ENCODE measurements around the gene KRT72. TPM values are rescaled to one million over a fixed set of nuclear protein-coding genes. Genes with fewer than 3 reads are reported as not detected.

The KRT72 gene
- total and polyA plus RNA-seq, 4 donors: 1.6 TPM; not detected in 3

GRCh38 chr12:52552681-52553195 lies 48.5 kb downstream of the KRT72 start, which contains the start of gene KRT71:
Gene KRT71 (minus strand): TSS chr12:52553145. CDS start chr12:52553077, 68 bp downstream.
- intact Hi-C loops (cut with DNase I): no loop called here
- no peak within 1 kb of the TSS for H3K4me3 ChIP-seq (ENCODE audit: low read length in 2 of 2)
- H3K27ac ChIP-seq (ENCODE audit: low read depth in 1 of 2, low read length in 2 of 2): no peak within 1 kb of the TSS
- H3K4me1 ChIP-seq (ENCODE audit: control insufficient read depth in 1 of 2, insufficient read depth in 2 of 2, low read length in 2 of 2): no peaks in the 10 kb centered on the region
- ATAC-seq (ENCODE audit: low FRiP score) (no peak), DNase-seq (peak in 1 of 2 donors; percentile 36)
- H3K27me3 ChIP-seq (ENCODE audit: control insufficient read depth in 1 of 2, insufficient read depth in 2 of 2, low read length in 1 of 2): no peaks in the 10 kb centered on the region
- H3K9me3 ChIP-seq (ENCODE audit: control insufficient read depth, low read length): no peaks in the 10 kb centered on the region
- no peaks in the 10 kb centered on the region for H3K36me3 ChIP-seq (ENCODE audit: control insufficient read depth in 1 of 2, insufficient read depth in 2 of 2, low read length in 1 of 2)
- WGBS, 2 donors: 89 to 93% methylated on average over 13 to 14 of the region's 14 CpGs

- ATAC-seq (ENCODE audit: low FRiP score) (no peak), DNase-seq (peak in 1 of 2 donors; percentile 41)
- 79 to 85% methylated on average over 5 of the region's 5 CpGs for WGBS, 2 donors
- no peaks in the 10 kb centered on the region for H3K9me3 ChIP-seq (ENCODE audit: control insufficient read depth, low read length)
- H3K4me1 ChIP-seq (ENCODE audit: control insufficient read depth in 1 of 2, insufficient read depth in 2 of 2, low read length in 2 of 2): no peaks in the 10 kb centered on the region
- no peak overlapping the region for H3K27ac ChIP-seq (ENCODE audit: low read depth in 1 of 2, low read length in 2 of 2)
- no peak overlapping the region for H3K4me3 ChIP-seq (ENCODE audit: low read length in 2 of 2)
- intact Hi-C loops (cut with DNase I): no loop called here
- no peaks in the 10 kb centered on the region for H3K27me3 ChIP-seq (ENCODE audit: control insufficient read depth in 1 of 2, insufficient read depth in 2 of 2, low read length in 1 of 2)
- H3K36me3 ChIP-seq (ENCODE audit: control insufficient read depth in 1 of 2, insufficient read depth in 2 of 2, low read length in 1 of 2): no peaks in the 10 kb centered on the region
Observed at GRCh38 chr12:52552055-52552454, 49.2 kb downstream of the KRT72 start.

DNA sequence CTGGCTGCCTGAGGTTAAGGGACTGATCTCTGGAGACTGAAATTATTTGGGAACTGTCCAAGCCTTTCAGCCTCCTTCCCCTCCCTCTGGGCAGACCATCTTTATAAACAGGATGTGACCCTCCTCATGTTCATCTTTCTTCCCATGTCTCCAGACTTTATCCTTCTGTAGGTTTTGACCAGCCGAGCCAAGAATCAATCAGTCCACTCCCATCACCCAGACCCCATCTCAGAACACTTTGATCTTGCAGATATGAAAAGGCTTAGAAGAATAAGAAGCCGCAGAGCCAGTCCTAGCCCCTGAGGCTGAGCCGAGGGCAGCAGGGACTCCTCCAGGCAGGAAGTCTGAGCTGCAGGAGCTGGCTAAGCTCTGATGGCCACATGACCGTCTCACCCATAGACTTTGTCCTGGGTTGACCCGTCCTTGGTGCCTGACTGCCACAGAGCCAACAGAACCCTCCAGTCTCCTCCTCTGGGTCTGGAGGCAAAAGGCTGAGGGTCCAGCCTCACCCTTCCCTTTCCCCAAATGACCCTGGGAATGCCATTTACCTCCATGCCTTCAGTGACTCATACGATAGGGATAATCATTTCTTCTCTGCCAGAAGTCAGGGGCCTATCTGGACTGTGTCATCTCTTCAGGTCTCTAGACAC lies 49.9 kb downstream of the KRT72 start:
- Histone ChIP-seq H3K4me1 (ENCODE audit: control insufficient read depth in 1 of 2, insufficient read depth in 2 of 2, low read length in 2 of 2) (no peaks in the 10 kb centered on the region), H3K36me3 (ENCODE audit: control insufficient read depth in 1 of 2, insufficient read depth in 2 of 2, low read length in 1 of 2) (no peaks in the 10 kb centered on the region), H3K27me3 (ENCODE audit: control insufficient read depth in 1 of 2, insufficient read depth in 2 of 2, low read length in 1 of 2) (no peaks in the 10 kb centered on the region), H3K27ac (ENCODE audit: low read depth in 1 of 2, low read length in 2 of 2) (no peak overlapping the region), H3K4me3 (ENCODE audit: low read length in 2 of 2) (no peak overlapping the region), H3K9me3 (ENCODE audit: control insufficient read depth, low read length) (no peaks in the 10 kb centered on the region)
- 47 to 51% methylated on average over 6 of the region's 6 CpGs for WGBS, 2 donors
- intact Hi-C loops (cut with DNase I): no loop called here
- DNase-seq (peak in 1 of 2 donors; percentile 29), ATAC-seq (ENCODE audit: low FRiP score) (no peak)

DNA sequence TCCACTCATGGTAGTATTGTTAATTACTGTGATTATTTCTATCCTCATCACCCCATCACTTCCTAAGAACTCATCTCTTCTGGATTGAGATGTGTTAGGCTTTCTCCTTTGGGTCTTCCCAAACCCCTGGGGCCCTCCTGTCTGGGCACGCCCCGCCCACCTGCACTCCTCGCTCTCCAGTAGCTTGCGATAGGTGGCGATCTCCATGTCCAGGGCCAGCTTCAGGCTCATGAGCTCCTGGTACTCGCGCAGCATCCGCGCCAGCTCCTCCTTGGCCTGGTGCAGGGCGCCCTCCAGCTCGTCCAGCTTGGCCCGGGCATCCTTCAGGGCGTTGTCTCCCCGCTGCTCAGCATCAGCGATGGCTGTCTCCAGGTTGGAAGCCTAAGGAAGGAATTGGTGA lies 55.1 kb downstream of the KRT72 start:
- ATAC-seq (ENCODE audit: low FRiP score) (no peak), DNase-seq (peak in 1 of 2 donors; percentile 42)
- H3K27ac ChIP-seq (ENCODE audit: low read depth in 1 of 2, low read length in 2 of 2): no peak overlapping the region
- intact Hi-C loops (cut with DNase I): no loop called here
- H3K9me3 ChIP-seq (ENCODE audit: control insufficient read depth, low read length): no peaks in the 10 kb centered on the region
- WGBS, 2 donors: 91% methylated on average over 15 of the region's 15 CpGs
- H3K4me3 ChIP-seq (ENCODE audit: low read length in 2 of 2): no peak overlapping the region
- H3K36me3 ChIP-seq (ENCODE audit: control insufficient read depth in 1 of 2, insufficient read depth in 2 of 2, low read length in 1 of 2): no peaks in the 10 kb centered on the region
- H3K27me3 ChIP-seq (ENCODE audit: control insufficient read depth in 1 of 2, insufficient read depth in 2 of 2, low read length in 1 of 2): no peaks in the 10 kb centered on the region
- H3K4me1 ChIP-seq (ENCODE audit: control insufficient read depth in 1 of 2, insufficient read depth in 2 of 2, low read length in 2 of 2): no peaks in the 10 kb centered on the region

DNA sequence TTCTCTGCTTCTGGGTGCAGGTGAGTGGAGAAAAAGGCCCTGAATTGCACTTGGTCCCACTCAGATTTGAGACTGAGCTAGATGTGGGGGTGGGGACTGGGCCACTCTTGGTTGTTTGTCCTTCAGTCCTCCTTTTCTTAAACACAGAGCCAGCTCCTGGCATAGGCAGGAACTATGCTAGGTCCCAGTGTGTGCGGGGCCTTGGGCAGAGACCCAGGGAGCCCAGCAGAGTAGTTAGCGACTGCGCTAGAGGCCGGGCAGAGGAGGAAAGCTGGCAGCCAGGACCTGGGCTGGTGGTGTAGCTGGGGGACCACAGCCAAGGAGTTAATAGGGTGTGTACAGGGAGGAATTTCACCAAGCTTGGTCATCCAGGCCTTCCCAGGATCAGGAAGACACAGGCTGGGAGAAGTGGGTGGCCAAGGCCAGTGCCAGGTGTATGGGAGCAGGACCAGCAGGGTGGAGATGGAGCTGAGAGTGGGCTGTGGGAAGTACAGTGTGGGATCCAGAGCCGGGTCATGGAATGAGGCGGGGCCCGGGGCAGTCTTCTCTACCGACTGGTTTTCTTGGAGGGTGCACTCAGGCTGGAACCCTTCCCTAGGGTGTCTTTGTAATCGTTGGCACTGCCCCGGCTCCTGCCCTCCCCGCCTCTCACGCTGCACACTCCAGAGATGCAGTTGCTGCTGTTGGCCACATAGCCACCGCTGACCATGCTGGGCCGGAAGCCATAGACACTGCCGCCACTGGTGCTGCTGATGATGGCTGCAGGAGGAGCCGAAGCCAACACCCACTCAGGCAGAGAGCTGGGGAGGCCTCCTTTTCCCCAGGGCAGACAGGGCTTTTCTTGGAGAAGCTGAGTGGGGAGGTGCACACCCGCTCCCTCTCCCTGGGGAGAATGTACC lies 57.0 kb downstream of the KRT72 start:
- H3K27ac ChIP-seq (ENCODE audit: low read depth in 1 of 2, low read length in 2 of 2): no peak overlapping the region
- no peaks in the 10 kb centered on the region for H3K36me3 ChIP-seq (ENCODE audit: control insufficient read depth in 1 of 2, insufficient read depth in 2 of 2, low read length in 1 of 2)
- intact Hi-C loops (cut with DNase I): no loop called here
- 4 to 12% methylated on average over 17 of the region's 17 CpGs for WGBS, 2 donors
- H3K4me3 ChIP-seq (ENCODE audit: low read length in 2 of 2): no peak overlapping the region
- ATAC-seq (ENCODE audit: low FRiP score) (peak; percentile 55), DNase-seq (peak; percentile 68 to 80)
- H3K9me3 ChIP-seq (ENCODE audit: control insufficient read depth, low read length): no peaks in the 10 kb centered on the region
- no peaks in the 10 kb centered on the region for H3K4me1 ChIP-seq (ENCODE audit: control insufficient read depth in 1 of 2, insufficient read depth in 2 of 2, low read length in 2 of 2)
- no peaks in the 10 kb centered on the region for H3K27me3 ChIP-seq (ENCODE audit: control insufficient read depth in 1 of 2, insufficient read depth in 2 of 2, low read length in 1 of 2)

DNA sequence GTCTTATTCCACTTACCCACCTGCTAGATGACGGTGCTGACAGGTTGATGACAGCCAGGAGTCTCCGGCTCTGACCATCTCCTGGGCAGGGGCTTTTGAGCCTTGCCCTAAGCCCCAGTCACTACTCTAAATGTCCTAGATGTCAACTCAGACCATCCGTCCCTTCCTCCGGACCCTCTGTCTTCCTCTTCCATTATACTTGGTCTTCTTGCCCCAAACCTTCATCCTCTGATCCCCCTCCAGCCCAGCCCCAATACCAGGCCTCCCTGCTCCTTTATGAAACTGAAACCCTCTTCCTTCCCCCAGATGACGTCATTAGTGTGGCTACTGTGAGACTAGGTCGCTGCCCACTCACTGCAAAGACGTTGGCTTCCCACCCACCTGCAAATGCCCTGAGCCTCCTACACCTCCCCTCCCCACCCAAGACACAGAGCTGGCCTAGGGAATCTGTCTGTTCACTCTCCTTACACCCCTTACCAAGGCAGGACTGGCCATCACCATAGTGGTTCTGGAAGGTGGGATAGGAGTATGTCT lies 58.4 kb downstream of the KRT72 start:
- H3K4me1 ChIP-seq (ENCODE audit: control insufficient read depth in 1 of 2, insufficient read depth in 2 of 2, low read length in 2 of 2): no peaks in the 10 kb centered on the region
- intact Hi-C loops (cut with DNase I): no loop called here
- H3K4me3 ChIP-seq (ENCODE audit: low read length in 2 of 2): no peak overlapping the region
- H3K36me3 ChIP-seq (ENCODE audit: control insufficient read depth in 1 of 2, insufficient read depth in 2 of 2, low read length in 1 of 2): no peaks in the 10 kb centered on the region
- H3K27me3 ChIP-seq (ENCODE audit: control insufficient read depth in 1 of 2, insufficient read depth in 2 of 2, low read length in 1 of 2): no peaks in the 10 kb centered on the region
- ATAC-seq (ENCODE audit: low FRiP score) (no peak), DNase-seq (peak in 1 of 2 donors; percentile 26)
- 85 to 88% methylated on average over 7 of the region's 7 CpGs for whole genome bisulfite sequencing, 2 donors
- H3K27ac ChIP-seq (ENCODE audit: low read depth in 1 of 2, low read length in 2 of 2): no peak overlapping the region
- H3K9me3 ChIP-seq (ENCODE audit: control insufficient read depth, low read length): no peaks in the 10 kb centered on the region

GRCh38 chr12:52542157-52542556 lies 59.1 kb downstream of the KRT72 start:
- Histone ChIP-seq H3K4me1 (ENCODE audit: control insufficient read depth in 1 of 2, insufficient read depth in 2 of 2, low read length in 2 of 2) (no peaks in the 10 kb centered on the region), H3K9me3 (ENCODE audit: control insufficient read depth, low read length) (no peaks in the 10 kb centered on the region), H3K4me3 (ENCODE audit: low read length in 2 of 2) (no peak overlapping the region), H3K36me3 (ENCODE audit: control insufficient read depth in 1 of 2, insufficient read depth in 2 of 2, low read length in 1 of 2) (no peaks in the 10 kb centered on the region), H3K27me3 (ENCODE audit: control insufficient read depth in 1 of 2, insufficient read depth in 2 of 2, low read length in 1 of 2) (no peaks in the 10 kb centered on the region), H3K27ac (ENCODE audit: low read depth in 1 of 2, low read length in 2 of 2) (no peak overlapping the region)
- ATAC-seq (ENCODE audit: low FRiP score): no peak
- intact Hi-C loops (cut with DNase I): no loop called here
- DNase-seq: peak in 1 of 2 donors; percentile 37

DNA sequence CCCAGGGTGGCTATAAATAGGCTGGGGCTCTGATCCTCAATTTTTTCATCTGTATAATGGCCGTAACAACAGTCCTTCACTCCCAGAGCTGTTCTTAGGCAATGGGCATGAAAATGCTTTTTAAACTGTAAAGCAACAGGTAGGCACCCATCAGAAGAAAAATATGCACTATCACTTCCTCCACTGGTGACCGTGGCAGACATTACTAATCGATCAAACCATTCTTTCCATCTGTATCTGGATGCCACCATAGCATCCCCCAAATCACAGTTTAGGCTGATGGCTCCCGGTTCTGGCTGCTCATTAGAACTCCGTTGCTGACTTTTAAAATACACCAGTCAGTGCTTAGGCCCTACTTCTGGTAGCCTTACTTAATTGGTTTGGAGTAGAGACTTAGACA lies 59.6 kb downstream of the KRT72 start:
- Histone ChIP-seq H3K4me3 (ENCODE audit: low read length in 2 of 2) (no peak overlapping the region), H3K4me1 (ENCODE audit: control insufficient read depth in 1 of 2, insufficient read depth in 2 of 2, low read length in 2 of 2) (no peaks in the 10 kb centered on the region), H3K27me3 (ENCODE audit: control insufficient read depth in 1 of 2, insufficient read depth in 2 of 2, low read length in 1 of 2) (no peaks in the 10 kb centered on the region), H3K9me3 (ENCODE audit: control insufficient read depth, low read length) (no peaks in the 10 kb centered on the region), H3K27ac (ENCODE audit: low read depth in 1 of 2, low read length in 2 of 2) (no peak overlapping the region), H3K36me3 (ENCODE audit: control insufficient read depth in 1 of 2, insufficient read depth in 2 of 2, low read length in 1 of 2) (no peaks in the 10 kb centered on the region)
- DNase-seq (peak in 1 of 2 donors; percentile 9), ATAC-seq (ENCODE audit: low FRiP score) (no peak)
- intact Hi-C loops (cut with DNase I): no loop called here
- WGBS, 2 donors: 96% methylated on average over 5 of the region's 5 CpGs
